WTC11 (cell line): ENCODE data around the gene PCED1A. TPM values are rescaled to one million over a fixed set of nuclear protein-coding genes. Genes with fewer than 3 reads are reported as not detected.
A peak's percentile ranks its signal among the peaks of the same experiment; 100 is the strongest.

Source experiments
- ELF4 ChIP-seq: sonication (generic); formaldehyde crosslinking; IDR thresholded peaks from 2 replicates; pipeline ENCODE4 v1.8.1; 2022; ENCODE audit warnings: low read depth, mild to moderate bottlenecking, moderate library complexity, missing genetic modification reagents
- GABPB1 ChIP-seq: sonication (generic); formaldehyde crosslinking; IDR thresholded peaks from 2 replicates; pipeline ENCODE4 v1.8.1; 2023; ENCODE audit warnings: mild to moderate bottlenecking, missing genetic modification reagents
- MXD4 ChIP-seq: fragments of 250-450 bp; sonication (Bioruptor Pico); IDR thresholded peaks from 2 replicates; pipeline ENCODE4 v1.8.0; 2021; ENCODE audit warnings: mild to moderate bottlenecking, moderate library complexity, borderline replicate concordance
- NFE2L1 ChIP-seq: sonication (generic); formaldehyde crosslinking; IDR thresholded peaks from 2 replicates; pipeline ENCODE4 v1.8.1; 2023; ENCODE audit warnings: missing genetic modification reagents
- NR2C2 ChIP-seq: sonication (generic); formaldehyde crosslinking; IDR thresholded peaks from 2 replicates; pipeline ENCODE4 v1.8.0; 2022; ENCODE audit warnings: mild to moderate bottlenecking, missing genetic modification reagents
- OVOL2 ChIP-seq: fragments of 250-450 bp; sonication (Bioruptor Pico); IDR thresholded peaks from 2 replicates; pipeline ENCODE4 v1.9.0; 2021; ENCODE audit warnings: mild to moderate bottlenecking, borderline replicate concordance
- PRRX2 ChIP-seq: fragments of 250-450 bp; sonication (Bioruptor Pico); IDR thresholded peaks from 2 replicates; pipeline ENCODE4 v1.8.0; 2021; ENCODE audit warnings: mild to moderate bottlenecking
- RORB ChIP-seq: fragments of 250-450 bp; sonication (Bioruptor Pico); IDR thresholded peaks from 2 replicates; pipeline ENCODE4 v1.9.0; 2021; ENCODE audit warnings: mild to moderate bottlenecking
- SMAD4 ChIP-seq: sonication (generic); formaldehyde crosslinking; IDR thresholded peaks from 2 replicates; pipeline ENCODE4 v1.8.0; 2022; ENCODE audit warnings: mild to moderate bottlenecking, missing genetic modification reagents
- SP1 ChIP-seq: sonication (generic); formaldehyde crosslinking; conservative IDR thresholded peaks from 2 replicates; pipeline ENCODE4 v1.8.1; 2022; ENCODE audit warnings: missing genetic modification reagents
- TEAD1 ChIP-seq: sonication (generic); formaldehyde crosslinking; IDR thresholded peaks from 2 replicates; pipeline ENCODE4 v1.8.0; 2022; ENCODE audit warnings: mild to moderate bottlenecking, missing genetic modification reagents
- ZNF232 ChIP-seq: sonication (generic); formaldehyde crosslinking; IDR thresholded peaks from 2 replicates; pipeline ENCODE4 v1.8.0; 2022; ENCODE audit warnings: mild to moderate bottlenecking, missing genetic modification reagents
- ZNF317 ChIP-seq: sonication (generic); formaldehyde crosslinking; IDR thresholded peaks from 2 replicates; pipeline ENCODE4 v1.8.1; 2023; ENCODE audit warnings: low read depth, mild to moderate bottlenecking, moderate library complexity, missing genetic modification reagents, borderline replicate concordance
- ZNF423 ChIP-seq: fragments of 250-450 bp; sonication (Bioruptor Pico); IDR thresholded peaks from 2 replicates; pipeline ENCODE4 v2.1.2; 2022; ENCODE audit warnings: mild to moderate bottlenecking, moderate library complexity
- ZNF425 ChIP-seq: fragments of 250-450 bp; sonication (Bioruptor Pico); conservative IDR thresholded peaks from 2 replicates; pipeline ENCODE4 v1.9.0; 2021; ENCODE audit warnings: mild to moderate bottlenecking
- total RNA-seq: library from RNA; stranded (reverse); gene quantifications from 3 replicates; pipeline ENCODE4 v1.2.3, GENCODE V29; 2021
- TF ChIP-seq, protein P1 (sequence below): sonication (generic); formaldehyde crosslinking; IDR thresholded peaks from 2 replicates; pipeline ENCODE4 v1.8.0; 2023; ENCODE audit warnings: missing genetic modification reagents, mild to moderate bottlenecking, borderline replicate concordance
- TF ChIP-seq, protein P2 (sequence below): sonication (generic); formaldehyde crosslinking; IDR thresholded peaks from 2 replicates; pipeline ENCODE4 v1.8.0; 2022; ENCODE audit warnings: mild to moderate bottlenecking, missing genetic modification reagents
- TF ChIP-seq, protein P3 (sequence below): sonication (generic); formaldehyde crosslinking; IDR thresholded peaks from 2 replicates; pipeline ENCODE4 v1.8.1; 2023; ENCODE audit warnings: mild to moderate bottlenecking, missing genetic modification reagents
- TF ChIP-seq, protein P4 (sequence below): sonication (generic); formaldehyde crosslinking; IDR thresholded peaks from 2 replicates; pipeline ENCODE4 v1.8.1; 2022; ENCODE audit warnings: mild to moderate bottlenecking, missing genetic modification reagents, moderate library complexity, borderline replicate concordance
- TF ChIP-seq, protein P5 (sequence below): sonication (generic); formaldehyde crosslinking; IDR thresholded peaks from 2 replicates; pipeline ENCODE4 v1.8.1; 2022; ENCODE audit warnings: mild to moderate bottlenecking, moderate library complexity, missing genetic modification reagents
- TF ChIP-seq, protein P6 (sequence below): sonication (generic); formaldehyde crosslinking; conservative IDR thresholded peaks from 2 replicates; pipeline ENCODE4 v1.8.1; 2022; ENCODE audit warnings: mild to moderate bottlenecking, missing genetic modification reagents
- TF ChIP-seq, protein P7 (sequence below): sonication (generic); formaldehyde crosslinking; conservative IDR thresholded peaks from 2 replicates; pipeline ENCODE4 v1.8.1; 2023; ENCODE audit warnings: mild to moderate bottlenecking, low read depth, missing genetic modification reagents, moderate library complexity

PCED1A gene
- total RNA-seq, 1 experiment from 2014 or later = 19.7 TPM

DNA sequence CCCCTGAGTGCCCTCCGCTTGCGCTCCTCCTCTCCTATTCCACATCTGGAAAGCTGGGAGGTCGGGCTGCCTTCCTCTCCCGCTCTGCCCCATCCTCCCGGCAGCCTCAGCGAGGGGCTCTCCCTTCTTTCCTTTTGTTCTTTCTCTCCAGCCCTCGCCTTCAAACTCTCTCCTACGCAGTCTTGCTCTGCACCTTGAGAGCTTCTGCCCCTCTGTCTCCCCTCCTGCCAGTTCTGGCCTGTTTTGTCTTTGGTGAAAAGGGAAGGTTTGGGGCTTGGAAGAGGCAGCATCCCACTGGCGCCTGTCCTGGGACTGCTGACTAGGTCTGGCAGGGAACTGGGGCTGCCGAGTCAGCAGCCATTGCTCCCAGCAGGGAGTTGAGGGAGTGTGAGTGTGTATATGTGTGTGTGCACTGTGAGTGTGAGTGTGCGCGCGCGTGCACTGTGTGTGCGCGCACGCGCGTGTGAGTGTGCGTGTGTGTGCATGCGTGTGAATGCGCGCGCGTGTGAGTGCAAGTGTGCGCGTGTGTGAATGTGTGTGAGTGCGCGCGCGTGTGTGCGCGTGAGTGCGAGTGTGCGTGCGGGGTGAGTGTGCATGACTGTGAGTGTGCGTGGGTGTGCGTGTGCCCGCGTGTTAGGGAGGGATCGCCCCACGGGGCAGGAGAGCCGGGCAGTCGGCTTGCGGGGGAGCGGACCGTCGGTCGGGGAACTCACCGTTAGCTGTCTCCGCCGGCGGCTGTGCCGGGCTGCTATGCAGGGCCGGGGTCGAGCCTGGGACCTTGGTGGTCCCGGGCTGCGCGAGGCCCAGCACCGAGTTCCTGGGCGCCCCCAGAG lies 40.6 kb downstream of the PCED1A start (continued):
- TF ChIP-seq ZNF425 (CRISPR knock-in tag) (no peak), SP1 (CRISPR knock-in tag) (no peak), GABPB1 (CRISPR knock-in tag) (no peak), NR2C2 (CRISPR knock-in tag) (no peak), ZNF317 (CRISPR knock-in tag) (no peak), RORB (CRISPR knock-in tag) (no peak), TEAD1 (CRISPR knock-in tag) (no peak), ZNF232 (no peak), OVOL2 (no peak), ZNF423 (CRISPR knock-in tag) (no peak), MXD4 (CRISPR knock-in tag) (0 out of 2 replicates have a peak, but pooled peaks have one; percentile 80), SMAD4 (CRISPR knock-in tag) (no peak), NFE2L1 (CRISPR knock-in tag) (no peak), PRRX2 (peak; percentile 81), ELF4 (no peak)
- TF ChIP-seq, protein P1, sequence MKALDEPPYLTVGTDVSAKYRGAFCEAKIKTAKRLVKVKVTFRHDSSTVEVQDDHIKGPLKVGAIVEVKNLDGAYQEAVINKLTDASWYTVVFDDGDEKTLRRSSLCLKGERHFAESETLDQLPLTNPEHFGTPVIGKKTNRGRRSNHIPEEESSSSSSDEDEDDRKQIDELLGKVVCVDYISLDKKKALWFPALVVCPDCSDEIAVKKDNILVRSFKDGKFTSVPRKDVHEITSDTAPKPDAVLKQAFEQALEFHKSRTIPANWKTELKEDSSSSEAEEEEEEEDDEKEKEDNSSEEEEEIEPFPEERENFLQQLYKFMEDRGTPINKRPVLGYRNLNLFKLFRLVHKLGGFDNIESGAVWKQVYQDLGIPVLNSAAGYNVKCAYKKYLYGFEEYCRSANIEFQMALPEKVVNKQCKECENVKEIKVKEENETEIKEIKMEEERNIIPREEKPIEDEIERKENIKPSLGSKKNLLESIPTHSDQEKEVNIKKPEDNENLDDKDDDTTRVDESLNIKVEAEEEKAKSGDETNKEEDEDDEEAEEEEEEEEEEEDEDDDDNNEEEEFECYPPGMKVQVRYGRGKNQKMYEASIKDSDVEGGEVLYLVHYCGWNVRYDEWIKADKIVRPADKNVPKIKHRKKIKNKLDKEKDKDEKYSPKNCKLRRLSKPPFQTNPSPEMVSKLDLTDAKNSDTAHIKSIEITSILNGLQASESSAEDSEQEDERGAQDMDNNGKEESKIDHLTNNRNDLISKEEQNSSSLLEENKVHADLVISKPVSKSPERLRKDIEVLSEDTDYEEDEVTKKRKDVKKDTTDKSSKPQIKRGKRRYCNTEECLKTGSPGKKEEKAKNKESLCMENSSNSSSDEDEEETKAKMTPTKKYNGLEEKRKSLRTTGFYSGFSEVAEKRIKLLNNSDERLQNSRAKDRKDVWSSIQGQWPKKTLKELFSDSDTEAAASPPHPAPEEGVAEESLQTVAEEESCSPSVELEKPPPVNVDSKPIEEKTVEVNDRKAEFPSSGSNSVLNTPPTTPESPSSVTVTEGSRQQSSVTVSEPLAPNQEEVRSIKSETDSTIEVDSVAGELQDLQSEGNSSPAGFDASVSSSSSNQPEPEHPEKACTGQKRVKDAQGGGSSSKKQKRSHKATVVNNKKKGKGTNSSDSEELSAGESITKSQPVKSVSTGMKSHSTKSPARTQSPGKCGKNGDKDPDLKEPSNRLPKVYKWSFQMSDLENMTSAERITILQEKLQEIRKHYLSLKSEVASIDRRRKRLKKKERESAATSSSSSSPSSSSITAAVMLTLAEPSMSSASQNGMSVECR (CRISPR knock-in tag) = no peak
- TF ChIP-seq, protein P2, sequence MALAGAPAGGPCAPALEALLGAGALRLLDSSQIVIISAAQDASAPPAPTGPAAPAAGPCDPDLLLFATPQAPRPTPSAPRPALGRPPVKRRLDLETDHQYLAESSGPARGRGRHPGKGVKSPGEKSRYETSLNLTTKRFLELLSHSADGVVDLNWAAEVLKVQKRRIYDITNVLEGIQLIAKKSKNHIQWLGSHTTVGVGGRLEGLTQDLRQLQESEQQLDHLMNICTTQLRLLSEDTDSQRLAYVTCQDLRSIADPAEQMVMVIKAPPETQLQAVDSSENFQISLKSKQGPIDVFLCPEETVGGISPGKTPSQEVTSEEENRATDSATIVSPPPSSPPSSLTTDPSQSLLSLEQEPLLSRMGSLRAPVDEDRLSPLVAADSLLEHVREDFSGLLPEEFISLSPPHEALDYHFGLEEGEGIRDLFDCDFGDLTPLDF = no peak; the same call in 1 of the 2 replicates
- TF ChIP-seq, protein P3, sequence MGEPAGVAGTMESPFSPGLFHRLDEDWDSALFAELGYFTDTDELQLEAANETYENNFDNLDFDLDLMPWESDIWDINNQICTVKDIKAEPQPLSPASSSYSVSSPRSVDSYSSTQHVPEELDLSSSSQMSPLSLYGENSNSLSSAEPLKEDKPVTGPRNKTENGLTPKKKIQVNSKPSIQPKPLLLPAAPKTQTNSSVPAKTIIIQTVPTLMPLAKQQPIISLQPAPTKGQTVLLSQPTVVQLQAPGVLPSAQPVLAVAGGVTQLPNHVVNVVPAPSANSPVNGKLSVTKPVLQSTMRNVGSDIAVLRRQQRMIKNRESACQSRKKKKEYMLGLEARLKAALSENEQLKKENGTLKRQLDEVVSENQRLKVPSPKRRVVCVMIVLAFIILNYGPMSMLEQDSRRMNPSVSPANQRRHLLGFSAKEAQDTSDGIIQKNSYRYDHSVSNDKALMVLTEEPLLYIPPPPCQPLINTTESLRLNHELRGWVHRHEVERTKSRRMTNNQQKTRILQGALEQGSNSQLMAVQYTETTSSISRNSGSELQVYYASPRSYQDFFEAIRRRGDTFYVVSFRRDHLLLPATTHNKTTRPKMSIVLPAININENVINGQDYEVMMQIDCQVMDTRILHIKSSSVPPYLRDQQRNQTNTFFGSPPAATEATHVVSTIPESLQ = no peak
- TF ChIP-seq, protein P4, sequence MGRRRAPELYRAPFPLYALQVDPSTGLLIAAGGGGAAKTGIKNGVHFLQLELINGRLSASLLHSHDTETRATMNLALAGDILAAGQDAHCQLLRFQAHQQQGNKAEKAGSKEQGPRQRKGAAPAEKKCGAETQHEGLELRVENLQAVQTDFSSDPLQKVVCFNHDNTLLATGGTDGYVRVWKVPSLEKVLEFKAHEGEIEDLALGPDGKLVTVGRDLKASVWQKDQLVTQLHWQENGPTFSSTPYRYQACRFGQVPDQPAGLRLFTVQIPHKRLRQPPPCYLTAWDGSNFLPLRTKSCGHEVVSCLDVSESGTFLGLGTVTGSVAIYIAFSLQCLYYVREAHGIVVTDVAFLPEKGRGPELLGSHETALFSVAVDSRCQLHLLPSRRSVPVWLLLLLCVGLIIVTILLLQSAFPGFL (CRISPR knock-in tag) = no peak
- TF ChIP-seq, protein P5, sequence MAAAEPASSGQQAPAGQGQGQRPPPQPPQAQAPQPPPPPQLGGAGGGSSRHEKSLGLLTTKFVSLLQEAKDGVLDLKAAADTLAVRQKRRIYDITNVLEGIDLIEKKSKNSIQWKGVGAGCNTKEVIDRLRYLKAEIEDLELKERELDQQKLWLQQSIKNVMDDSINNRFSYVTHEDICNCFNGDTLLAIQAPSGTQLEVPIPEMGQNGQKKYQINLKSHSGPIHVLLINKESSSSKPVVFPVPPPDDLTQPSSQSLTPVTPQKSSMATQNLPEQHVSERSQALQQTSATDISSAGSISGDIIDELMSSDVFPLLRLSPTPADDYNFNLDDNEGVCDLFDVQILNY (CRISPR knock-in tag) = no peak; the same call in 1 of the 2 replicates
- TF ChIP-seq, protein P6, sequence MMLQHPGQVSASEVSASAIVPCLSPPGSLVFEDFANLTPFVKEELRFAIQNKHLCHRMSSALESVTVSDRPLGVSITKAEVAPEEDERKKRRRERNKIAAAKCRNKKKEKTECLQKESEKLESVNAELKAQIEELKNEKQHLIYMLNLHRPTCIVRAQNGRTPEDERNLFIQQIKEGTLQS = no peak
- TF ChIP-seq, protein P7, sequence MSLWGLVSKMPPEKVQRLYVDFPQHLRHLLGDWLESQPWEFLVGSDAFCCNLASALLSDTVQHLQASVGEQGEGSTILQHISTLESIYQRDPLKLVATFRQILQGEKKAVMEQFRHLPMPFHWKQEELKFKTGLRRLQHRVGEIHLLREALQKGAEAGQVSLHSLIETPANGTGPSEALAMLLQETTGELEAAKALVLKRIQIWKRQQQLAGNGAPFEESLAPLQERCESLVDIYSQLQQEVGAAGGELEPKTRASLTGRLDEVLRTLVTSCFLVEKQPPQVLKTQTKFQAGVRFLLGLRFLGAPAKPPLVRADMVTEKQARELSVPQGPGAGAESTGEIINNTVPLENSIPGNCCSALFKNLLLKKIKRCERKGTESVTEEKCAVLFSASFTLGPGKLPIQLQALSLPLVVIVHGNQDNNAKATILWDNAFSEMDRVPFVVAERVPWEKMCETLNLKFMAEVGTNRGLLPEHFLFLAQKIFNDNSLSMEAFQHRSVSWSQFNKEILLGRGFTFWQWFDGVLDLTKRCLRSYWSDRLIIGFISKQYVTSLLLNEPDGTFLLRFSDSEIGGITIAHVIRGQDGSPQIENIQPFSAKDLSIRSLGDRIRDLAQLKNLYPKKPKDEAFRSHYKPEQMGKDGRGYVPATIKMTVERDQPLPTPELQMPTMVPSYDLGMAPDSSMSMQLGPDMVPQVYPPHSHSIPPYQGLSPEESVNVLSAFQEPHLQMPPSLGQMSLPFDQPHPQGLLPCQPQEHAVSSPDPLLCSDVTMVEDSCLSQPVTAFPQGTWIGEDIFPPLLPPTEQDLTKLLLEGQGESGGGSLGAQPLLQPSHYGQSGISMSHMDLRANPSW (CRISPR knock-in tag) = no peak
